22Rv1 (cell line): Measurements from ENCODE around the gene CAMTA1.

ENCODE experiments used
- ZFX ChIP-seq: fragments of 450-650 bp; IDR thresholded peaks from 2 replicates; pipeline ENCODE4 v1.6.1; 2017; ENCODE audit warnings: antibody characterized with exemption, borderline replicate concordance
- TF ChIP-seq, protein P1 (sequence below): fragments of 450-650 bp; IDR thresholded peaks from 2 replicates; pipeline ENCODE4 v1.5.1; 2017; ENCODE audit warnings: mild to moderate bottlenecking

DNA sequence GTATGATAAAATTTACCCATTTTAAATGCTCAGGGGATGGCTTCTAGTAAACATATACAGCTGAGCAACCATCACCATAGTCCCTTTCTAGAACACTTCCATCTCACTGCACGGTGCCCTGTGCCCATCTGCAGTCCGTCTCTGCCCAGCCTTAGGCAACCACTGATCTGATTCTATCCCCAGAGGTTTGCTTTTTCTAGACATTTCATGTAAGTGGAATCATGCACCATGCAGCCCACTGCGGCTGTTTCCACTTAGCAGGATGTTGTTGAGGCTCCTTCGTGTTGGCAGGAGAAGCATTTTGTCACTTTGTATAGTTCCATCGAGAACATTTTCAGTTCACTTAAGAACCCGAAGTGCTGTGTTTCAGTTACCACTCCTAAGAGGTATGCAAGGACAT, 958.1 kb downstream of the CAMTA1 start:
- TF ChIP-seq, protein P1, sequence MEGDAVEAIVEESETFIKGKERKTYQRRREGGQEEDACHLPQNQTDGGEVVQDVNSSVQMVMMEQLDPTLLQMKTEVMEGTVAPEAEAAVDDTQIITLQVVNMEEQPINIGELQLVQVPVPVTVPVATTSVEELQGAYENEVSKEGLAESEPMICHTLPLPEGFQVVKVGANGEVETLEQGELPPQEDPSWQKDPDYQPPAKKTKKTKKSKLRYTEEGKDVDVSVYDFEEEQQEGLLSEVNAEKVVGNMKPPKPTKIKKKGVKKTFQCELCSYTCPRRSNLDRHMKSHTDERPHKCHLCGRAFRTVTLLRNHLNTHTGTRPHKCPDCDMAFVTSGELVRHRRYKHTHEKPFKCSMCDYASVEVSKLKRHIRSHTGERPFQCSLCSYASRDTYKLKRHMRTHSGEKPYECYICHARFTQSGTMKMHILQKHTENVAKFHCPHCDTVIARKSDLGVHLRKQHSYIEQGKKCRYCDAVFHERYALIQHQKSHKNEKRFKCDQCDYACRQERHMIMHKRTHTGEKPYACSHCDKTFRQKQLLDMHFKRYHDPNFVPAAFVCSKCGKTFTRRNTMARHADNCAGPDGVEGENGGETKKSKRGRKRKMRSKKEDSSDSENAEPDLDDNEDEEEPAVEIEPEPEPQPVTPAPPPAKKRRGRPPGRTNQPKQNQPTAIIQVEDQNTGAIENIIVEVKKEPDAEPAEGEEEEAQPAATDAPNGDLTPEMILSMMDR, result no peak
- TF ChIP-seq ZFX, result no peak
